Astrocyte (in vitro differentiated cells and primary cell): Measurements from ENCODE around the gene RARB.

ENCODE experiments used
- CTCF ChIP-seq: IDR thresholded peaks from 2 replicates; pipeline ENCODE4 v1.5.1; 2011; ENCODE audit warnings: low read depth, mild to moderate bottlenecking, inconsistent platforms, low read length, moderate library complexity; ENCODE audit not compliant: insufficient read depth
- EZH2 ChIP-seq: IDR thresholded peaks from 2 replicates; pipeline ENCODE4 v1.6.1; 2012; ENCODE audit warnings: mild to moderate bottlenecking, low read length, inconsistent platforms; ENCODE audit not compliant: insufficient read depth

DNA sequence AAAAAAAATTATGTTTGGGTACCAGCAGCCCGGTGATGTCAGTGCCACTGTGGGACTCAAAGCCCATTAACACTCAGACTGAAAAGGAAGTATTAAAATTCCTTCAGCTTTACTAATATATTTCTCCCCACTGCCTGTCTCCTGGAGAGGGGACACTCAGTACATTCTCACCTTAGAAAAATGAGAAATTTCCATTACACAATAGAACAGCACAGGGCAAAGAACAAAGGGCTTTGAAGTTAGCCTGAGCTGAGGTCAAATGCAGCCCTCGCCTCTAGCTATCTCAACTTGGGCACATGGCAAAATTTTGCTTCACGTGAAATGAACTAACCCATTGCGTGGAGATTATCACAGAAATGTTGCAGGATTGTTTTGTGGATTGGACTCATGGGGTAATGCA, 80.8 kb downstream of the RARB start:
- TF ChIP-seq CTCF (no peak), EZH2 (no peak)
